Activated CD4-positive, alpha-beta memory T cell treated with anti-CD3 and anti-CD28 coated beads for 36 hours (primary cell): Measurements from ENCODE around the gene IFNW1. TPM values are rescaled to one million over a fixed set of nuclear protein-coding genes. Genes with fewer than 3 reads are reported as not detected.
A peak's percentile ranks its signal among the peaks of the same experiment; 100 is the strongest.
"Not testable (repeated sequence)": the region's sequence is repeated elsewhere in the genome, so short reads cannot be mapped to it uniquely, and the experiment has no call there.

Source experiments
- CTCF ChIA-PET: fragments of 350-600 bp; sonication (Branson Sonifier 250); formaldehyde crosslinking; loops from one replicate; lab custom pipeline; 2021; ENCODE audit warnings: antibody characterized with exemption, inconsistent platforms; lab: Charles Lee
- POLR2A ChIA-PET: fragments of 350-600 bp; sonication (Branson Sonifier 250); formaldehyde crosslinking; loops from one replicate; lab custom pipeline; 2021; ENCODE audit warnings: antibody characterized with exemption; lab: Charles Lee
- DNase-seq: peaks from one replicate; pipeline ENCODE4 v3.0.0-alpha.2; 2020
- H3K27ac Mint-ChIP-seq: one replicate; pipeline ENCODE4 v1.8.0; 2021; ENCODE audit warnings: mixed read lengths
- H3K27me3 Mint-ChIP-seq: one replicate; pipeline ENCODE4 v1.8.0; 2021; ENCODE audit warnings: mixed read lengths
- H3K36me3 Mint-ChIP-seq: one replicate; pipeline ENCODE4 v1.8.0; 2021; ENCODE audit warnings: mixed read lengths
- H3K4me1 Mint-ChIP-seq: one replicate; pipeline ENCODE4 v1.8.0; 2021; ENCODE audit warnings: low read depth, mixed read lengths
- H3K4me3 Mint-ChIP-seq: one replicate; pipeline ENCODE4 v1.8.0; 2021; ENCODE audit warnings: mild to moderate bottlenecking, mixed read lengths
- H3K9me3 Mint-ChIP-seq: one replicate; pipeline ENCODE4 v1.8.0; 2021; ENCODE audit warnings: mixed read lengths
- intact Hi-C: fragments of 100-400 bp; cut with micrococcal nuclease; formaldehyde crosslinking; loops from one replicate; pipeline ENCODE4 v1.15.1; 2023
- total RNA-seq, 2 experiments: library from RNA; stranded (reverse); gene quantifications; one replicate each; pipeline ENCODE4 v1.2.3, GENCODE V29; 2021

IFNW1 gene
- total RNA-seq, 2 experiments from 2014 or later, result not detected

DNA sequence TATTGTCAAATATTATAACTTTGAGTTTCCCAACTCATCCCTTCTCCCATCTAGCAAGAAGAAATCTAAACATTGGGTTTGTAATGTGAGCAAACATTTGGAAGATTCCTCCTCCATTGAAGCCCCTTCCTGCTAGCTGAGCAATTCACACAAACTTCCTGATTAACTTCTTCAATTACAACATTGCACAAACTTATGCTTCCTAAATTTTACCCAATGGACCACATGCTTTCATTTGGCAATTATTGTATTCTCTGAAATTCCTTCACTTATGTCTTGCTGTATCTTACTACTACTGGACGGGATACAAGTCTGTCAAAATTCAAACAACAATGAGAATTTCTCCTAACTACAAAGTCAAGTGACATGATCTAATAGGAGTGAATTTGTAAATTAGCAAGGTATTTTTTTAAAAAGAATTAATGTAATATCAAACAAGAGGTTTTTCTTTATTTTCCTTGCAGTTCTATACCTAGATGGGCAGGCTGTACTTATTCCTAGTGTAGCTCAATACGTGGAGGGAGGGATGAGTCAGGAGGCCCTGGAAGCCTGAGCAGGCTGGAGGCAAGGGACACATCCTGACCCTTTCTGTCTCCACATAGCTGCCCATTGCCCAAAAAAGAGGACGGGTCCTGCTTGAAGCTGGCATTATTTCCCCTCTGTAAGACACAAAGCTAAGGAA is 11.8 kb upstream of the IFNW1 start:
- Mint-ChIP-seq H3K9me3 (peaks cover 15% of the 10 kb centered on the region), H3K27ac (no peak overlapping the region), H3K4me1 (peaks cover 4% of the 10 kb centered on the region), H3K27me3 (no peaks in the 10 kb centered on the region), H3K36me3 (peaks cover under 1% of the 10 kb centered on the region), H3K4me3 (no peak overlapping the region)
- CTCF ChIA-PET, result interaction anchor here (0.6 kb wide), 1 partner anchor 84 kb away, joined by 3 read pairs; no protein-coding TSS in a partner anchor
- intact Hi-C loops, result no loop called here
- POLR2A ChIA-PET, result no interaction called here
- no peak for DNase-seq

DNA sequence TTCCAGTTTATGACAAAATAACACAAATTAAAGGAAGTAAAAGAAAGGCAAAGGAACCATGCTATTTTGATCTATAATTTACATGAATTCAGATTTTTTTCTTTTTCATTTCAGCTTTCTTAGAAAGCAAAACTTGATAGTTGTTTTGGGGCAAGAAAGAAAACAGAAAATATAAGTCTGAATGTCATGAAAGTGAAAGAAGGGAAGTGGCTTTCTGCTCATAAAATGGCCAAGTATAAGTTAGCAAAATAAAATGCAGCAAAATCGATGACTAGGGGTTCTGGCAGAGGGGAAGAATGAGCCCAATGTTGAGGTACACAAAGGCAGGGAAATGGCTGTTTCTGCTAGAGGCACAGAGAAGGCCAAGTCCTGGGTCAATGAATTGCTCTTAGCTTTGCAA is 3.0 kb upstream of the IFNW1 start:
- peaks cover 18% of the 10 kb centered on the region for H3K9me3 Mint-ChIP-seq
- intact Hi-C loops, result no loop called here
- peaks cover 6% of the 10 kb centered on the region for H3K36me3 Mint-ChIP-seq
- DNase-seq, result no peak
- CTCF ChIA-PET, result no interaction called here
- peaks cover 22% of the 10 kb centered on the region for H3K4me1 Mint-ChIP-seq
- POLR2A ChIA-PET, result no interaction called here
- no peak overlapping the region for H3K27ac Mint-ChIP-seq
- no peaks in the 10 kb centered on the region for H3K27me3 Mint-ChIP-seq
- no peak overlapping the region for H3K4me3 Mint-ChIP-seq

DNA sequence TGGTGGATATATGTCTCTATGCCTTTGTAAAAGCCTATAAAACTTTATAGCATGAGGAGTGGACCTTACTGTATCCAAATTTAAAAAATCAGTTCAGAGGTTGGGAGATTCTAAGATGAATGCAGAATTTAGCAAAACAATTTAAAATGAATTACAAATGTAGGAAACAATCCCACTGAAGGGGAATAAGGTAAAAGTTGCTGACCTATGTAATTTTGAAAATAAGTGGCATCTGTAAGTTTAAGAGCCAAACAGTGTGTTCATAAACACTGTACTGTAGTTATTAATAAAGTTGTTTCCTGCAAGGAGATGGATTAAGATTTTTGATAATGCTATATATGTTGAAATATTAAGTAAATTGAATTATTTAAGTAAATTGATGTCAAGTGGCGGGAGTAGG is 4.6 kb downstream of the IFNW1 start:
- no peaks in the 10 kb centered on the region for H3K9me3 Mint-ChIP-seq
- no peak overlapping the region for H3K27ac Mint-ChIP-seq
- ChIA-PET CTCF (no interaction called here), POLR2A (no interaction called here)
- intact Hi-C loops, result no loop called here
- H3K4me1 Mint-ChIP-seq, result peaks cover 7% of the 10 kb centered on the region
- DNase-seq, result no peak
- no peak overlapping the region for H3K4me3 Mint-ChIP-seq
- no peaks in the 10 kb centered on the region for H3K36me3 Mint-ChIP-seq
- H3K27me3 Mint-ChIP-seq, result no peaks in the 10 kb centered on the region

DNA sequence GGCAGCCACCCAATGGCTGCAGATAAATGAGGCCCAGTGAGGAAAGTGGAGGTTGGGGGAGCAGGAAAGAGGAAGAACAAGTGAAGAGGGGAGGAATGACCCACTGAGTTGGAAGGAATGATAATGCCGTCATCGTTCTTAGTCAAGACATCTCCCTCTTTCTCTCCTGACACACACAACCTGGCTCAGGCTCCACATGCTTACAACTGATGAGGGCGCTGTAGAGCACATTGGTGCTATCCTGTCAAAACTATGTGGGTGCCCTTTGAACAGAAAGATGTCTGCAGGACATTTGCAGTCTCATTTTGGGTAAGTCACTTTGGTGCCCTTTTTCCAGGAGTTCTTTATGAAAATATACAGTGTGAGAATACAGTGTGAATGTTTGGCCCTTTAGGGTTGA is 5.9 kb downstream of the IFNW1 start:
- Mint-ChIP-seq H3K9me3 (no peaks in the 10 kb centered on the region), H3K4me3 (no peak overlapping the region), H3K27me3 (no peaks in the 10 kb centered on the region), H3K4me1 (no peaks in the 10 kb centered on the region), H3K27ac (no peak overlapping the region), H3K36me3 (no peaks in the 10 kb centered on the region)
- intact Hi-C loops, result no loop called here
- no peak for DNase-seq
- ChIA-PET POLR2A (no interaction called here), CTCF (no interaction called here)

DNA sequence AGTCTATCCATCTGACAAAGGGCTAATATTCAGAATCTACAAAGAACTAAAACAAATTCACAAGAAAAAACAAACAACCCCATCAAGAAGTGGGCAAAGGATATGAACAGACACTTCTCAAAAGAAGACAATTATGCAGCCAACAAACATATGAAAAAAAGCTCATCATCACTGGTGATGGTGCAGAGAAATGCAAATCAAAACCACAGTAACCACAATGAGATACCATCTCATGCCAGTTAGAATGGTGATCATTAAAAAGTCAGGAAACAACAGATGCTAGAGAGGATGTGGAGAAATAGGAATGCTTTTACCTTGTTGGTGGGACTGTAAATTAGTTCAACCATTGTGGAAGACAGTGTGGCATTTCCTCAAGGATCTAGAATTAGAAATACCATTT is 13.4 kb downstream of the IFNW1 start:
- DNase-seq, POLR2A ChIA-PET, intact Hi-C loops, H3K27ac Mint-ChIP-seq, H3K4me1 Mint-ChIP-seq, H3K4me3 Mint-ChIP-seq, CTCF ChIA-PET, H3K36me3 Mint-ChIP-seq, H3K27me3 Mint-ChIP-seq: not testable (repeated sequence)
- peaks cover 12% of the 10 kb centered on the region for H3K9me3 Mint-ChIP-seq

DNA sequence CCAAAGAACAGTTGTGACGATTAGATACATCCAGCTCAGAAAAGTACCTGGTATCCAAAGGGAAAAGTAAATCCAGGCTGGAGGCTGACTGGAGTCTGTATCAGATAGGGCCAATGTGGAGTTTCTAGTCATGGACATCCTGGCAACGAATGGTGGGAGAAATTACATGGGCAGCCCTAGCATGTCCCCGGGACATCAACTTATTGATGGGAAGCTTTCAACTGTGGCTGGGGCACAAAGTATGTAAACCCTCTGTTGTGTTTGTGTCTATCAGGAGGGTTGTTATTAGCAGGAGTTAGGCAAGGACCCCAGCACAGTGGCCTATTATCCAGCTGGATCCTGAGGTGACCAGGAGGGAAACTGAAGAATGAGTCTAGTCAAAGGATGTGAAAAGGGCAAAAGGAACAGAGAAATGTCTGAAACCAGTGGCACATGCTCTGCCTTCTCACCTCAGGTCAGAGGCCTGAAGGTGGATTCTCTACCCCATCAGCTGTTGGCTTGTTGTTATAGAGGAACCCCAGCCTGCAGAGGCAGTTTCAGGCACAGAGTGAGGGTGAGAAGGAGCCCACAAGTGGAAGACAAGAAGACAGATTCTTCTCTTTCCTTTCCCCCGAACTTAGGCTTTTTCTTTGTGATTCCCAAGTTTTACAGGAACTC is 19.9 kb downstream of the IFNW1 start:
- no peaks in the 10 kb centered on the region for H3K36me3 Mint-ChIP-seq
- ChIA-PET CTCF (interaction anchor here (1.6 kb wide), 1 partner anchor 11 kb away, joined by 4 read pairs; no protein-coding TSS in a partner anchor), POLR2A (no interaction called here)
- DNase-seq, result peak; percentile 9
- intact Hi-C loops, result no loop called here
- H3K4me1 Mint-ChIP-seq, result no peaks in the 10 kb centered on the region
- no peaks in the 10 kb centered on the region for H3K9me3 Mint-ChIP-seq
- peaks cover 7% of the 10 kb centered on the region for H3K27me3 Mint-ChIP-seq
- no peak overlapping the region for H3K4me3 Mint-ChIP-seq
- H3K27ac Mint-ChIP-seq, result no peak overlapping the region

DNA sequence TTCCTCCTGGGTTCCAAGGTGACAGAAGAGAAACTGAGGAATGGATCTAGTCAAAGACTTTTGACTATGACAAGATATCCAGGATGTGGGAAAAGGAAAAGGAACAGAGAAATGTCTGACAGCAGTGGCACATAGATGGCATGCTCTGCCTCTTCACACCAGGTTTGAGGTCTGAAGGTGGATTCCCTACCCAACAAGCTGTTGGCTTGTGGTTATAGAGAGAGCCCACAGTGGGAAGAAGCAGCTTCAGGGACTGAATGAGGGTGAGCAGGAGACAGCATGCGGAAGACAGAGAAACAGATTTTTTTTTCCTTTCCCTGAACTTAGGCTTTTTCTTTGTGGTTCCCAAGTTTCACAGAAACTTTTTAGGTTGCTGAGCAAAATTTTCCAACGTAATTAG is 20.6 kb downstream of the IFNW1 start:
- ChIA-PET CTCF (interaction anchor here (1.6 kb wide), 1 partner anchor 10 kb away, joined by 4 read pairs; no protein-coding TSS in a partner anchor), POLR2A (no interaction called here)
- no peak overlapping the region for H3K4me3 Mint-ChIP-seq
- H3K27ac Mint-ChIP-seq, result no peak overlapping the region
- H3K36me3 Mint-ChIP-seq, result no peaks in the 10 kb centered on the region
- DNase-seq, result no peak
- no peaks in the 10 kb centered on the region for H3K4me1 Mint-ChIP-seq
- intact Hi-C loops, result no loop called here
- H3K27me3 Mint-ChIP-seq, result peaks cover 6% of the 10 kb centered on the region
- H3K9me3 Mint-ChIP-seq, result no peaks in the 10 kb centered on the region

DNA sequence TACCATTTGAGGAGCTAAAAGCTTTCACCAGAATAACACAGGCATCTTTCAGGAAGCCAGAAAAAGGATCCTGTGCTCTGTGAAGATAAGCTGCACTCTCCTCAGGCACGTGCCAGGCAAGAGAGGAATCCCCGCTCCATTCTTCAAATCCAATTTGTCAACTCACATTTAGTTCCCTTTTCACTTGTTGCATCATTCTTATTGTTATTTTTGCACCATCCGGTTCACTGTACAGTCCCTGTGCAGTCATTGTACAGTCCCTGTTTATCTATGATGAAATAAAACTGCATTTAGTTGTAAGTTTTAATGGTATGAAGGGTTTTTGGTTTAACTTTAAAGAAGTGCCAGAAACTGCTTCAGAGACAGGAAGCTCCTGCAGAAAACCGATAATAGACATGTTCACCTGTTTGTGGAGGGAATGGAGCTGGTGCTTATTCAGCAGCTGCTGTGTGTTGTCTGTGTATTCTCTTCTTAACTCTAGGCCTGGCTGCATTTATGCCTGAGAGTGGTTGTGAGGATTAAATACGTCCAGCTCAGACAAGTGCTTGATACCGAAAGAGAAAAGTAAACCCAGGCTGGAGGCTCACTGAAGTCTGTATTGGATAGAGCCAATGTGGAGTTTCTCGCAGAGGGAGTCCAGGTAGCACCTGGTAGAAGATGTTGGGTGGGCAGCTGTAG is 22.4 kb downstream of the IFNW1 start:
- Mint-ChIP-seq H3K27me3 (peaks cover 6% of the 10 kb centered on the region), H3K36me3 (no peaks in the 10 kb centered on the region), H3K9me3 (no peaks in the 10 kb centered on the region), H3K4me3 (no peak overlapping the region), H3K4me1 (no peaks in the 10 kb centered on the region), H3K27ac (no peak overlapping the region)
- POLR2A ChIA-PET, result interaction anchor here (0.6 kb wide), 1 partner anchor 40 kb away, joined by 3 read pairs; no protein-coding TSS in a partner anchor
- CTCF ChIA-PET, result interaction anchor here (0.7 kb wide), 1 partner anchor 24 kb away, joined by 3 read pairs; no protein-coding TSS in a partner anchor
- intact Hi-C loops, result no loop called here
- no peak for DNase-seq

DNA sequence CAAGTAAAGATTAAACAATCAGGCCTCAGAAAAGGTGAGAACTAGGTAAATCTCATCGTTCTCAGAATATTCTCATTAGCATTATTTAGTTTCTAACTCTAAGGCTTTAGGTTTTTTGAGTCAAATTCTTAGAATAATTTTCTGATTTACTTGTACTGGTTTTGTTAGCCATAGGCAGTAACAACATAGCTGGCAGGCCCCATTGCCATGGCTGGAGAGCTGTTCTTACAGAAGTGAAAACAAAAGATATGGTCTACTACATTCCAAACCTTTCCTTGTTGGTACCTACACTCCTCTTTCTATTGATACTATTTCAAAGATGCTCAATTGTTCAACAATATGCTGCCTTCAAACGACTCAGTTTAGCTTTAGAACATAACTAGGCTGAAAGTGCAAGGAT is 27.3 kb downstream of the IFNW1 start:
- no peaks in the 10 kb centered on the region for H3K4me1 Mint-ChIP-seq
- intact Hi-C loops, result loop anchor here (5.0 kb wide), 1 partner anchor 172 kb away; no protein-coding TSS in a partner anchor
- no peak for DNase-seq
- H3K4me3 Mint-ChIP-seq, result no peak overlapping the region
- ChIA-PET POLR2A (no interaction called here), CTCF (interaction anchor here (1.2 to 1.4 kb wide), 4 partner anchors 18 to 228 kb away, joined by 3 to 5 read pairs (median 4); no protein-coding TSS in a partner anchor)
- no peaks in the 10 kb centered on the region for H3K36me3 Mint-ChIP-seq
- H3K27ac Mint-ChIP-seq, result no peak overlapping the region
- peaks cover 4% of the 10 kb centered on the region for H3K27me3 Mint-ChIP-seq
- no peaks in the 10 kb centered on the region for H3K9me3 Mint-ChIP-seq

DNA sequence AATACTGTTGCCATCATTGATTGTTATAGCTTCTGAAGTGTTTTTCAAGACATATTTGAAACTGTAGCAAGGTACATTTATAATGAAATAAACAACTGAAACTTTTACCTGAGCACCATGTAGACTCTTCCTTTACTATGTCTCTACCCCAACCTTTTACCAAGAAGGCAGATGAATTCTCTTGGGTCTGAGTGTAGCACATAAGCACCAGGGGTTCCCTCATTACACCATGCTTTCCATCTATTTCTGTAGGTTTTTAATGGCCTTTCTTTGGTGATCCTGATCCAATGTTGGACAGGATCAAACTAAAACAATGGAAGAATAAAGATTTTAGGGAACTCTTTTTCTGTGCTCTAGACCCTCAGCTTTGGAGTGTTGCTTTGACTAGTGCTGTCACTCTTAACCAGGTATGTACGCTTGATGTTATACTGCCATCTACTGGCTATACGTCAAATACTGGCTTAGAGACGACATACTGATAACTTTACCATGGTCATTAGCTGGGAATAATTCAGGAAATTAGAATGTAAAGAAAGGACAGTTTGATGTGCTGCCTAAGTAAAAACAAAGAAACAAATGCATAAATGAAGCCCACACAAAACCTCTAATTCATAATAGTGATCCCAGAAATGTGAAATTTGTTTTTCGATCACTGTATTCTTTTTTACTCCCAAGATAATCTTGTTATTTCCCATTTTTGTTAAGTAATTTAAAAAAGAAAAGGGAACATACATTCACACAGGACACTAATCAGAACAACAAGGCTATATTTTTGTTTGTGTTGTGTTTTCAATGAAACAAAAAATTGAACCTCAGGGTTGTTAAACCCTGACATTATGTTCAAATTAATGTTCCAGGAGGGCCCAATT is 30.7 kb downstream of the IFNW1 start:
- H3K27ac Mint-ChIP-seq, result no peak overlapping the region
- H3K4me1 Mint-ChIP-seq, result no peaks in the 10 kb centered on the region
- H3K36me3 Mint-ChIP-seq, result no peaks in the 10 kb centered on the region
- no peaks in the 10 kb centered on the region for H3K9me3 Mint-ChIP-seq
- no peaks in the 10 kb centered on the region for H3K27me3 Mint-ChIP-seq
- CTCF ChIA-PET, result interaction anchor here (0.6 to 4.9 kb wide), 38 partner anchors 9 to 1646 kb away, joined by 3 to 70 read pairs (median 4); partner anchors contain the start of genes FOCAD, IFNB1 and MLLT3
- POLR2A ChIA-PET, result no interaction called here
- intact Hi-C loops, result loop anchor here (1.0 to 5.0 kb wide), 6 partner anchors 32 to 1185 kb away; no protein-coding TSS in a partner anchor
- DNase-seq, result no peak
- no peak overlapping the region for H3K4me3 Mint-ChIP-seq

DNA sequence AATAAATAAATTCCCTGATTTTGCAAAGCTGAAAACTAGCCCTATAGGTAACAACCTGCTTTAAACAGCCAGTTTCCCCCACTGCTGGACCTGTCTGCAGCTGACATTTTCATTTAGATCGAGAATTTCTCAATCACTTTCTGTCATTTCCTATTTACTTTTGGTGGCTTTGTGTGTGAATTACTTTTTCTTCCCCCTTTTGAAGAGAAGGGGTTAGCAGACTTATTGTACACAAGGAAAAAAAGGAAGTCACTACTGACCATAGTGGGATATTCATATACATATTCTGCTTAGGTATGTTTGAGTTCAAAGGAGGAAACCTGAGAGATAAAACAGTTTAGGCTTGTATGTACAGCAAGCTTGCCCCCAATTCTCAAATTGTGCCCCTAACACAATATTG is 36.8 kb downstream of the IFNW1 start:
- Mint-ChIP-seq H3K4me1 (peaks cover 4% of the 10 kb centered on the region), H3K4me3 (no peak overlapping the region), H3K27ac (no peak overlapping the region), H3K9me3 (no peaks in the 10 kb centered on the region), H3K27me3 (no peaks in the 10 kb centered on the region), H3K36me3 (no peaks in the 10 kb centered on the region)
- ChIA-PET CTCF (interaction anchor here (0.8 to 1.2 kb wide), 2 partner anchors 26 to 222 kb away, joined by 3 to 5 read pairs; no protein-coding TSS in a partner anchor), POLR2A (no interaction called here)
- no peak for DNase-seq
- intact Hi-C loops, result no loop called here
